ENCODE measurements around the gene IQSEC2. TPM values are rescaled to one million over a fixed set of nuclear protein-coding genes. Genes with fewer than 3 reads are reported as not detected.

The IQSEC2 gene
- total and polyA plus RNA-seq, 8 donors: 2.9 to 26.0 (median 16.3) TPM

- Histone ChIP-seq H3K4me3 (no peak overlapping the region), H3K9me3 (no peaks in the 10 kb centered on the region), H3K4me1 (peaks cover 6 to 40% (median 24%) of the 10 kb centered on the region in 4 donors), H3K27ac (peak overlapping the region in 3 of 5 donors; percentile 46 to 66 (median 57)), H3K36me3 (no peaks in the 10 kb centered on the region), H3K27me3 (peaks cover 0 to 26% (median 4%) of the 10 kb centered on the region in 3 donors)
- peak in 1 of 2 donors; percentile 70 for DNase-seq
- WGBS, 5 donors: 19 to 61% (median 30%) methylated on average over 2 to 8 of the region's 8 CpGs
- intact Hi-C loops (cut with DNase I; ENCODE audit: low total_unique reads): no loop called here
- TF ChIP-seq POLR2AphosphoS5 (IDR thresholded peaks at IDR 0.05): no peak
- TF ChIP-seq POLR2A (IDR thresholded peaks at IDR 0.05): no peak
- no peak for TF ChIP-seq EP300 (IDR thresholded peaks at IDR 0.05)
- TF ChIP-seq CTCF (IDR thresholded peaks at IDR 0.05): no peak
These were observed 6.8 kb upstream of the IQSEC2 start for GRCh38 chrX:53288189-53288588.

GRCh38 chrX:53287493-53288138, 6.2 kb upstream of the IQSEC2 start:
- no peaks in the 10 kb centered on the region for H3K9me3 ChIP-seq
- intact Hi-C loops (cut with DNase I; ENCODE audit: low total_unique reads): no loop called here
- TF ChIP-seq POLR2AphosphoS5 (IDR thresholded peaks at IDR 0.05) (peak in 1 of 3 donors; percentile 43), CTCF (IDR thresholded peaks at IDR 0.05) (no peak), POLR2A (IDR thresholded peaks at IDR 0.05) (no peak)
- H3K27me3 ChIP-seq: peaks cover 0 to 28% (median 4%) of the 10 kb centered on the region in 3 donors
- peak overlapping the region in 3 of 5 donors; percentile 46 to 66 (median 57) for H3K27ac ChIP-seq
- WGBS, 5 donors: 4 to 19% (median 12%) methylated on average over 4 to 11 of the region's 11 CpGs
- peak; percentile 43 to 65 for DNase-seq
- no peak overlapping the region for H3K4me3 ChIP-seq
- no peaks in the 10 kb centered on the region for H3K36me3 ChIP-seq
- H3K4me1 ChIP-seq: peaks cover 6 to 44% (median 27%) of the 10 kb centered on the region in 4 donors

- Histone ChIP-seq H3K27ac (no peak overlapping the region), H3K27me3 (peaks cover 0 to 29% (median 4%) of the 10 kb centered on the region in 3 donors)
- intact Hi-C loops (cut with DNase I; ENCODE audit: low total_unique reads): no loop called here
These were observed 4.8 kb upstream of the IQSEC2 start for GRCh38 chrX:53286171-53286570.

GRCh38 chrX:53285591-53285990, 4.2 kb upstream of the IQSEC2 start:
- H3K27me3 ChIP-seq: peaks cover 0 to 30% (median 4%) of the 10 kb centered on the region in 3 donors
- H3K9me3 ChIP-seq: no peaks in the 10 kb centered on the region
- TF ChIP-seq EP300 (IDR thresholded peaks at IDR 0.05) (no peak), CTCF (IDR thresholded peaks at IDR 0.05) (no peak), POLR2AphosphoS5 (IDR thresholded peaks at IDR 0.05) (no peak), POLR2A (IDR thresholded peaks at IDR 0.05) (no peak)
- peaks cover 12 to 63% (median 44%) of the 10 kb centered on the region in 4 donors for H3K4me1 ChIP-seq
- DNase-seq: no peak
- intact Hi-C loops (cut with DNase I; ENCODE audit: low total_unique reads): no loop called here
- no peak overlapping the region for H3K4me3 ChIP-seq
- H3K36me3 ChIP-seq: no peaks in the 10 kb centered on the region
- no peak overlapping the region for H3K27ac ChIP-seq
- WGBS, 5 donors: 72 to 93% (median 89%) methylated on average over 3 of the region's 3 CpGs

More at GRCh38 chrX:53286171-53286570, 4.8 kb upstream of the IQSEC2 start:
- Histone ChIP-seq H3K4me1 (peaks cover 12 to 57% (median 40%) of the 10 kb centered on the region in 4 donors), H3K36me3 (no peaks in the 10 kb centered on the region), H3K9me3 (no peaks in the 10 kb centered on the region), H3K4me3 (no peak overlapping the region)
- no peak for DNase-seq
- WGBS, 5 donors: 41 to 49% (median 46%) methylated on average over 3 of the region's 3 CpGs
- TF ChIP-seq POLR2A (IDR thresholded peaks at IDR 0.05): no peak

All from stomach (tissue), 9 donors.